Liver (tissue), 9 donors: ENCODE data around the gene RNF220. TPM values are rescaled to one million over a fixed set of nuclear protein-coding genes. Genes with fewer than 3 reads are reported as not detected.

Experiments used
- DNase-seq: peaks from one replicate; pipeline ENCODE4 v3.0.0-alpha.2; 2017; ENCODE audit warnings: low spot score
- H3K27ac ChIP-seq, 2 donors: one replicate each; pipeline ENCODE4 v1.7.0; 2013; ENCODE audit warnings: inconsistent platforms in 2 of 2, low read length in 2 of 2, control low read depth in 1 of 2, low read depth in 1 of 2, mild to moderate bottlenecking in 1 of 2
- H3K27me3 ChIP-seq, 4 donors: one replicate each; pipeline versions ENCODE4 v1.6.1 to v1.7.0; 2013; ENCODE audit warnings: low read length in 3 of 4, inconsistent platforms in 1 of 4, mild to moderate bottlenecking in 1 of 4, moderate library complexity in 1 of 4; ENCODE audit not compliant: control insufficient read depth in 4 of 4, insufficient read depth in 4 of 4
- H3K36me3 ChIP-seq, 4 donors: one replicate each; pipeline versions ENCODE4 v1.6.1 to v1.7.0; 2013; ENCODE audit warnings: low read length in 3 of 4, mild to moderate bottlenecking in 3 of 4, low read depth in 1 of 4, moderate library complexity in 1 of 4; ENCODE audit not compliant: control insufficient read depth in 4 of 4, insufficient read depth in 3 of 4
- H3K4me1 ChIP-seq, 4 donors: one replicate each; pipeline versions ENCODE4 v1.6.1 to v1.7.0; 2013; ENCODE audit warnings: low read length in 3 of 4, mild to moderate bottlenecking in 3 of 4, moderate library complexity in 1 of 4; ENCODE audit not compliant: control insufficient read depth in 4 of 4, insufficient read depth in 4 of 4
- H3K4me3 ChIP-seq, 3 donors: one replicate each; pipeline versions ENCODE4 v1.6.1 to v1.7.0; 2013; ENCODE audit warnings: low read length in 3 of 3, control low read depth in 1 of 3, low read depth in 1 of 3, mild to moderate bottlenecking in 1 of 3
- H3K9ac ChIP-seq, 2 donors: one replicate each; pipeline ENCODE4 v1.7.0; 2013; ENCODE audit warnings: low read length in 2 of 2, mild to moderate bottlenecking in 2 of 2, moderate library complexity in 2 of 2, control low read depth in 1 of 2, low read depth in 1 of 2
- H3K9me3 ChIP-seq, 4 donors: one replicate each; pipeline versions ENCODE4 v1.6.1 to v1.7.0; 2013; ENCODE audit warnings: low read length in 3 of 4; ENCODE audit not compliant: control insufficient read depth in 4 of 4
- EGR1 ChIP-seq, 2 donors: IDR thresholded peaks; 2 replicates each; pipeline ENCODE4 v1.6.1; 2016 to 2018; ENCODE audit warnings: antibody characterized with exemption in 2 of 2, low read depth in 2 of 2
- FOXA1 ChIP-seq: IDR thresholded peaks from 2 replicates; pipeline ENCODE4 v1.6.1; 2016; ENCODE audit warnings: antibody characterized with exemption
- FOXA2 ChIP-seq: IDR thresholded peaks from 2 replicates; pipeline ENCODE4 v1.6.1; 2016; ENCODE audit warnings: antibody characterized with exemption
- HNF4A ChIP-seq, 2 donors: conservative IDR thresholded peaks; 2 replicates each; pipeline ENCODE4 v1.6.1; 2016; ENCODE audit warnings: antibody characterized with exemption in 2 of 2, mild to moderate bottlenecking in 2 of 2
- JUND ChIP-seq, 2 donors: IDR thresholded peaks; 2 replicates each; pipeline ENCODE4 v1.6.1; 2016; ENCODE audit warnings: antibody characterized with exemption in 2 of 2
- NR2F2 ChIP-seq: IDR thresholded peaks from 2 replicates; pipeline ENCODE4 v1.6.1; 2016; ENCODE audit warnings: antibody characterized with exemption
- RAD21 ChIP-seq, 2 donors: IDR thresholded peaks; 2 replicates each; pipeline ENCODE4 v1.6.1; 2016; ENCODE audit warnings: antibody characterized with exemption in 2 of 2, mild to moderate bottlenecking in 2 of 2
- RXRA ChIP-seq, 2 donors: IDR thresholded peaks; 2 replicates each; pipeline ENCODE4 v1.6.1; 2017 to 2018; ENCODE audit warnings: antibody characterized with exemption in 2 of 2, mild to moderate bottlenecking in 1 of 2
- SP1 ChIP-seq: IDR thresholded peaks from 2 replicates; pipeline ENCODE4 v1.6.1; 2018; ENCODE audit warnings: antibody characterized with exemption, mild to moderate bottlenecking
- YY1 ChIP-seq: IDR thresholded peaks from 2 replicates; pipeline ENCODE4 v1.6.1; 2016; ENCODE audit warnings: antibody characterized with exemption, mild to moderate bottlenecking
- WGBS: extraction: QIAGEN DNeasy Blood & Tissue Kit; methylation state at CpG from one replicate; pipeline ENCODE4 v1.1.7; 2013; 5-methylcytosine and 5-hydroxymethylcytosine counted together
- polyA plus RNA-seq, 2 donors: library from polyadenylated mRNA; stranded (reverse) in 1 of 2; unstranded in 1 of 2; fragments of 200-250 nt in 1 of 2; fragments of >200 nt in 1 of 2; fragmentation: Nextera tagmentation in 1 of 2; extraction: Ambion mirVana in 1 of 2; gene quantifications; one replicate each; pipeline versions ENCODE4 v1.2.1 to v1.2.3, GENCODE V29; 2013 to 2015
- total RNA-seq, 2 donors: library from RNA; depleted of rRNA; stranded (reverse); fragments of >200 nt; gene quantifications; one replicate each; pipeline ENCODE4 v1.2.3, GENCODE V29; 2014
- TF ChIP-seq, protein P1 (sequence below): IDR thresholded peaks from 2 replicates; pipeline ENCODE4 v1.6.1; 2016; ENCODE audit warnings: antibody characterized with exemption
- TF ChIP-seq, protein P2 (sequence below): IDR thresholded peaks from 2 replicates; pipeline ENCODE4 v1.6.1; 2016; ENCODE audit warnings: antibody characterized with exemption, mild to moderate bottlenecking
- TF ChIP-seq, protein P3 (sequence below): IDR thresholded peaks from 2 replicates; pipeline ENCODE4 v1.6.1; 2016; ENCODE audit warnings: antibody characterized with exemption
- TF ChIP-seq, protein P4 (sequence below): IDR thresholded peaks from 2 replicates; pipeline ENCODE4 v1.6.1; 2016; ENCODE audit warnings: antibody characterized with exemption
- TF ChIP-seq, protein P5 (sequence below): fragments of 150-350 bp; IDR thresholded peaks from 2 replicates; pipeline ENCODE4 v1.5.1; 2017; ENCODE audit warnings: improper control_type of control experiment, low read depth, low read length; ENCODE audit not compliant: missing input control
- donor health status: healthy.
- donor health status: healthy.
- donor health status: healthy.
- donor health status: healthy.
- donor health status: healthy.

The RNF220 gene
- total and polyA plus RNA-seq, 4 donors = 18.2 to 35.8 (median 26.1) TPM

DNA sequence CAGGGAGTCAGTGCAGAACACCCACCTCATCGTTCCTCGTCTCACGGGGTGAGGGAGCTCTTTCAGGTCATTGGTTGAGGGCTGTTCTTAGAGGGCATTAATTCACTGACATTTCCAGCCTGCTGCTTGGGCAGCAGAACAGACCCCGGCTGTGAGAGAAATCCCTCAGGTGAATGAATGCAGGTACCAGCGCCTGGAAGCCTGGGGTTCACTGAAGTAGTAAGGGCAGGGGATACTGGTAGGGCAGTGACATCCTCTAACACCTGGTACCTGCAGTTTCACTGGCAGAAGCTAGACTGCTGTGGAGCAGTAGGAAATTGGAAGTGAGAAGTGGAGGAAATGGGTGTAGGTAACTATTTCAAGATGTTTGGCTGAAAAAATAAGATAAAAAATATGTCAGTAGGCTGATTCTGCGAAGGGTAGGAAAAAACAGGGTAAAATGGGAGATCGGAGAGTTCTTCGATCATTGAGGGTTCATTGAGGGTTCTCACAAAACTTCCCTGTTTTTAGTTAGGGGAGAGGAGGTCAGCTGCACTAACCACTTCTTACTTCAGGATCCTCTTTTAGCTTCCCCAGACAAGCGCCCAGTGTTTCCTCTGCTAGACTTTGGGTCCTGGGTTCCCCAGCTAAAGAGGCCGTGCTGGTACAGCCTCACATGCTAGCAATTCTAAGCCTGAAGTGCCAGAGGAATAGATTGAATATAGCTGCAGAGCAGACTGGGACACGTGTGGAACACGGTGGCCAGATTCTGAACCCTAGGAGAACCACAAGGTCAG, 55.2 kb downstream of the RNF220 start:
- H3K36me3 ChIP-seq = no peaks in the 10 kb centered on the region
- H3K4me3 ChIP-seq = no peak overlapping the region
- H3K9me3 ChIP-seq = peaks cover 2 to 9% (median 4%) of the 10 kb centered on the region in 4 donors
- H3K27me3 ChIP-seq = peaks cover 0 to 3% (median 0%) of the 10 kb centered on the region in 4 donors
- H3K27ac ChIP-seq = no peak overlapping the region
- no peak overlapping the region for H3K9ac ChIP-seq
- TF ChIP-seq FOXA2 (no peak), SP1 (no peak), YY1 (no peak), HNF4A (conservative IDR thresholded peaks at IDR 0.05) (no peak), EGR1 (IDR thresholded peaks at IDR 0.05; ENCODE audit: low read depth in 2 of 2) (no peak), FOXA1 (no peak), JUND (IDR thresholded peaks at IDR 0.05) (no peak), NR2F2 (no peak), RAD21 (IDR thresholded peaks at IDR 0.05) (no peak), RXRA (IDR thresholded peaks at IDR 0.05) (no peak)
- TF ChIP-seq, protein P1, sequence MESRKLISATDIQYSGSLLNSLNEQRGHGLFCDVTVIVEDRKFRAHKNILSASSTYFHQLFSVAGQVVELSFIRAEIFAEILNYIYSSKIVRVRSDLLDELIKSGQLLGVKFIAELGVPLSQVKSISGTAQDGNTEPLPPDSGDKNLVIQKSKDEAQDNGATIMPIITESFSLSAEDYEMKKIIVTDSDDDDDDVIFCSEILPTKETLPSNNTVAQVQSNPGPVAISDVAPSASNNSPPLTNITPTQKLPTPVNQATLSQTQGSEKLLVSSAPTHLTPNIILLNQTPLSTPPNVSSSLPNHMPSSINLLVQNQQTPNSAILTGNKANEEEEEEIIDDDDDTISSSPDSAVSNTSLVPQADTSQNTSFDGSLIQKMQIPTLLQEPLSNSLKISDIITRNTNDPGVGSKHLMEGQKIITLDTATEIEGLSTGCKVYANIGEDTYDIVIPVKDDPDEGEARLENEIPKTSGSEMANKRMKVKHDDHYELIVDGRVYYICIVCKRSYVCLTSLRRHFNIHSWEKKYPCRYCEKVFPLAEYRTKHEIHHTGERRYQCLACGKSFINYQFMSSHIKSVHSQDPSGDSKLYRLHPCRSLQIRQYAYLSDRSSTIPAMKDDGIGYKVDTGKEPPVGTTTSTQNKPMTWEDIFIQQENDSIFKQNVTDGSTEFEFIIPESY = no peak
- TF ChIP-seq, protein P2, sequence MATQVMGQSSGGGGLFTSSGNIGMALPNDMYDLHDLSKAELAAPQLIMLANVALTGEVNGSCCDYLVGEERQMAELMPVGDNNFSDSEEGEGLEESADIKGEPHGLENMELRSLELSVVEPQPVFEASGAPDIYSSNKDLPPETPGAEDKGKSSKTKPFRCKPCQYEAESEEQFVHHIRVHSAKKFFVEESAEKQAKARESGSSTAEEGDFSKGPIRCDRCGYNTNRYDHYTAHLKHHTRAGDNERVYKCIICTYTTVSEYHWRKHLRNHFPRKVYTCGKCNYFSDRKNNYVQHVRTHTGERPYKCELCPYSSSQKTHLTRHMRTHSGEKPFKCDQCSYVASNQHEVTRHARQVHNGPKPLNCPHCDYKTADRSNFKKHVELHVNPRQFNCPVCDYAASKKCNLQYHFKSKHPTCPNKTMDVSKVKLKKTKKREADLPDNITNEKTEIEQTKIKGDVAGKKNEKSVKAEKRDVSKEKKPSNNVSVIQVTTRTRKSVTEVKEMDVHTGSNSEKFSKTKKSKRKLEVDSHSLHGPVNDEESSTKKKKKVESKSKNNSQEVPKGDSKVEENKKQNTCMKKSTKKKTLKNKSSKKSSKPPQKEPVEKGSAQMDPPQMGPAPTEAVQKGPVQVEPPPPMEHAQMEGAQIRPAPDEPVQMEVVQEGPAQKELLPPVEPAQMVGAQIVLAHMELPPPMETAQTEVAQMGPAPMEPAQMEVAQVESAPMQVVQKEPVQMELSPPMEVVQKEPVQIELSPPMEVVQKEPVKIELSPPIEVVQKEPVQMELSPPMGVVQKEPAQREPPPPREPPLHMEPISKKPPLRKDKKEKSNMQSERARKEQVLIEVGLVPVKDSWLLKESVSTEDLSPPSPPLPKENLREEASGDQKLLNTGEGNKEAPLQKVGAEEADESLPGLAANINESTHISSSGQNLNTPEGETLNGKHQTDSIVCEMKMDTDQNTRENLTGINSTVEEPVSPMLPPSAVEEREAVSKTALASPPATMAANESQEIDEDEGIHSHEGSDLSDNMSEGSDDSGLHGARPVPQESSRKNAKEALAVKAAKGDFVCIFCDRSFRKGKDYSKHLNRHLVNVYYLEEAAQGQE = no peak
- TF ChIP-seq, protein P3, sequence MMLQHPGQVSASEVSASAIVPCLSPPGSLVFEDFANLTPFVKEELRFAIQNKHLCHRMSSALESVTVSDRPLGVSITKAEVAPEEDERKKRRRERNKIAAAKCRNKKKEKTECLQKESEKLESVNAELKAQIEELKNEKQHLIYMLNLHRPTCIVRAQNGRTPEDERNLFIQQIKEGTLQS = no peak
- TF ChIP-seq, protein P4, sequence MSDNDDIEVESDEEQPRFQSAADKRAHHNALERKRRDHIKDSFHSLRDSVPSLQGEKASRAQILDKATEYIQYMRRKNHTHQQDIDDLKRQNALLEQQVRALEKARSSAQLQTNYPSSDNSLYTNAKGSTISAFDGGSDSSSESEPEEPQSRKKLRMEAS = no peak
- TF ChIP-seq, protein P5, sequence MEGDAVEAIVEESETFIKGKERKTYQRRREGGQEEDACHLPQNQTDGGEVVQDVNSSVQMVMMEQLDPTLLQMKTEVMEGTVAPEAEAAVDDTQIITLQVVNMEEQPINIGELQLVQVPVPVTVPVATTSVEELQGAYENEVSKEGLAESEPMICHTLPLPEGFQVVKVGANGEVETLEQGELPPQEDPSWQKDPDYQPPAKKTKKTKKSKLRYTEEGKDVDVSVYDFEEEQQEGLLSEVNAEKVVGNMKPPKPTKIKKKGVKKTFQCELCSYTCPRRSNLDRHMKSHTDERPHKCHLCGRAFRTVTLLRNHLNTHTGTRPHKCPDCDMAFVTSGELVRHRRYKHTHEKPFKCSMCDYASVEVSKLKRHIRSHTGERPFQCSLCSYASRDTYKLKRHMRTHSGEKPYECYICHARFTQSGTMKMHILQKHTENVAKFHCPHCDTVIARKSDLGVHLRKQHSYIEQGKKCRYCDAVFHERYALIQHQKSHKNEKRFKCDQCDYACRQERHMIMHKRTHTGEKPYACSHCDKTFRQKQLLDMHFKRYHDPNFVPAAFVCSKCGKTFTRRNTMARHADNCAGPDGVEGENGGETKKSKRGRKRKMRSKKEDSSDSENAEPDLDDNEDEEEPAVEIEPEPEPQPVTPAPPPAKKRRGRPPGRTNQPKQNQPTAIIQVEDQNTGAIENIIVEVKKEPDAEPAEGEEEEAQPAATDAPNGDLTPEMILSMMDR = no peak
- DNase-seq = no peak
- WGBS = 73% methylated on average over 12 of the region's 12 CpGs
- H3K4me1 ChIP-seq = no peaks in the 10 kb centered on the region
